PFSK-1 (cell line): ENCODE data around the gene FAM222B.

Experiments
- FOXP2 ChIP-seq: optimal IDR thresholded peaks from 2 replicates; pipeline ENCODE3; 2011; ENCODE audit warnings: borderline replicate concordance, control low read depth, inconsistent platforms; ENCODE audit not compliant: insufficient read depth; ENCODE audit errors: extremely low read length, extremely low read depth
- POLR2AphosphoS5 ChIP-seq: IDR thresholded peaks from 2 replicates; pipeline ENCODE4 v1.6.1; 2012; ENCODE audit warnings: low read depth, mild to moderate bottlenecking, control low read depth, low read length, moderate library complexity
- REST ChIP-seq, 2 experiments: IDR thresholded peaks; 2 replicates each; pipeline versions ENCODE4 v1.6.1 to v1.8.0; 2011 to 2012; ENCODE audit warnings: low read depth in 2 of 2, low read length in 2 of 2, control low read depth in 1 of 2, inconsistent platforms in 1 of 2, mild to moderate bottlenecking in 1 of 2, moderate library complexity in 1 of 2; ENCODE audit not compliant: insufficient read depth in 1 of 2
- SIN3A ChIP-seq: IDR thresholded peaks from 2 replicates; pipeline ENCODE4 v1.6.1; 2012; ENCODE audit warnings: mild to moderate bottlenecking, low read length, moderate library complexity, borderline replicate concordance; ENCODE audit not compliant: insufficient read depth
- TAF1 ChIP-seq: IDR thresholded peaks from 2 replicates; pipeline ENCODE4 v1.6.1; 2012; ENCODE audit warnings: low read length, control low read depth, borderline replicate concordance; ENCODE audit not compliant: insufficient read depth

FAM222B gene

DNA sequence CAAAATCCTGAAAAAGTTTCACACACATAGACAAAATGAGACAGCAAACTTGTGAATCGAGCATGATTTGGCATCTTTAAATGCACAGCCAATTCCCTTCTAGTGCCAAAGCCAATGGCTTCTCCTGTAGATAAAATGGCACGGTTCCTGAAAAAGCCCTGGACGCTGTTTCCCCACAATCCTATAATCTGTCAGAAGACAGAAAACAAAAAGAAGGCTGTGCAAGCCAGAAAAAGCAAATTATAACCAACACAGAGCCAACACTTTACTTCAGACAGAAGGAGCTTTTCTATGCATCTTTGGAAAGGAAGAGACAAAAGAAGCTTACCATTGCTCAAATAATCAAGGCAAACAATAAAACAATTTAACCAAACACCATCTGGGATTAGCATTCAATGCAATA, 23.8 kb downstream of the FAM222B start:
- no peak for TF ChIP-seq SIN3A
- TF ChIP-seq FOXP2: no peak
- no peak for TF ChIP-seq REST (IDR thresholded peaks at IDR 0.05; ENCODE audit: insufficient read depth in 1 of 2, low read depth in 2 of 2, low read length in 2 of 2)
- TF ChIP-seq TAF1: no peak
- TF ChIP-seq POLR2AphosphoS5: no peak

GRCh38 chr17:28816540-28816939, 26.1 kb downstream of the FAM222B start:
- TF ChIP-seq POLR2AphosphoS5: no peak
- no peak for TF ChIP-seq TAF1
- TF ChIP-seq FOXP2: no peak
- no peak for TF ChIP-seq SIN3A
- no peak for TF ChIP-seq REST (IDR thresholded peaks at IDR 0.05; ENCODE audit: insufficient read depth in 1 of 2, low read depth in 2 of 2, low read length in 2 of 2)

DNA sequence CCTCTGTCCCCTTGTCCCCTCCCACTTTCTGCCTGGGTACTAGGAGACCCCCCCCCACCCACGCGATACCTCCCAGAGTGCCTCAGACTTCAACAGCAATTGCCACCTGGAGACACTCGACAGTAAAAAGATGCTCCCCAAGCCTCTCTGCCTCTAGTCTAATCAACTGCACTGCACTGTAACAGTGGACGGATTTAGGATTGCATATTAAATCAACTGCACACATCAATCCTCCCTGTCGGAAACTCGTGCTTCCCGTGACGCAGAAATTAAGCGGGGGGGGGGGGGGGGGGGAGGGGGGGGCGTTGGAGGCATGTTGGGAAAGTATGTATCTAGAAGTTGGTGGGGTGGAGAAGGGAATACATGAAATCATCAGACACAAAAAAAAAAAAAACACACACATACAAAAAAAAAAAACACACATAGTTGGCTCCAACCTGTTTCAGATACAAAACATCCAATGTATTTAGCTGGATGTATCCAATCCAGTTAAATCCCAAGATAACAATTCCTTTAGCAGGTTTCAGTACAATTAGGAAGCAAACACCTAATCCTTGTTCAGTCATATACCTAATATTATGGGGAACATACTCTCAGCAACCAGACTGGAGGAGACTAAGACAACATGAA, 29.7 kb downstream of the FAM222B start:
- no peak for TF ChIP-seq TAF1
- no peak for TF ChIP-seq SIN3A
- TF ChIP-seq REST (IDR thresholded peaks at IDR 0.05; ENCODE audit: insufficient read depth in 1 of 2, low read depth in 2 of 2, low read length in 2 of 2): no peak
- no peak for TF ChIP-seq FOXP2
- no peak for TF ChIP-seq POLR2AphosphoS5

- TF ChIP-seq POLR2AphosphoS5 (peak; percentile 57), FOXP2 (peak; percentile 50), SIN3A (no peak; the same call in 1 of the 2 replicates)
Observed at GRCh38 chr17:28812091-28812747, 30.4 kb downstream of the FAM222B start.

GRCh38 chr17:28811651-28812090, 30.9 kb downstream of the FAM222B start:
- TF ChIP-seq POLR2AphosphoS5 (no peak), TAF1 (no peak)

- TF ChIP-seq POLR2AphosphoS5 (no peak), REST (IDR thresholded peaks at IDR 0.05; ENCODE audit: insufficient read depth in 1 of 2, low read depth in 2 of 2, low read length in 2 of 2) (no peak), SIN3A (no peak), FOXP2 (no peak), TAF1 (no peak)
Observed at GRCh38 chr17:28810437-28810836, 32.2 kb downstream of the FAM222B start.
